HL-60 (cell line): ENCODE measurements around the gene DACH2.

Experiments
- CTCF ChIP-seq: IDR thresholded peaks from one replicate; pipeline ENCODE4 v1.5.1; 2011; ENCODE audit warnings: low read length, control low read depth, inconsistent platforms; ENCODE audit not compliant: insufficient read depth
- POLR2AphosphoS5 ChIP-seq: IDR thresholded peaks from 2 replicates; pipeline ENCODE4 v1.6.1; 2012; ENCODE audit warnings: low read depth

DNA sequence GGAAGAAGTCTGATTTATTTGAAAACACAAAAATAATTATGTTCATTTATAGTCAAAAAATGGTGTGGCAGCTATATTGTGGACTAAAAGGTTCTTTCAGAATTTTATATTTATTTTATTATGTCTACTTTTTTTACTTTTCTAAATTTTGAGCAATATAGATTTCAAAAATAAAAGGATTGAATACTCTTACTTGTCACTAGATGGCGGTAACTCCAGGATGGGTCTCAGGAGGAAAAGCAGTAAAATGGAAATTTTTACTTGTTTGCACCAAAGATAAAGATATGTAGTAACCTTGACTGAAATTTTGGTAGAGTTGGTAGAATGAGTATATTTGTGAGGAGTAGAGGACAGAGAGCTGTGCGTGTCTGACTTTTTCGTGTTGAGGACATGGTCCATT is 14.5 kb upstream of the DACH2 start:
- TF ChIP-seq CTCF (no peak), POLR2AphosphoS5 (no peak)
